GM21786 (cell line): ENCODE data around the gene PIAS3.

ENCODE experiments used
- ATAC-seq: cut with Tn5 transposase; IDR thresholded peaks from one replicate; pipeline ENCODE4 v1.9.1; 2021; ENCODE audit not compliant: unreplicated experiment

The PIAS3 gene

GRCh38 chr1:145858901-145859490 lies at the start of gene PIAS3:
TSS of gene PIAS3 (minus strand) at chr1:145859081. CDS start at chr1:145858990, 91 bp downstream.
- ATAC-seq = peak; percentile 80

GRCh38 chr1:145908653-145909052 lies 49.8 kb upstream of the PIAS3 start:
- ATAC-seq = no peak

- ATAC-seq = no peak
Measured at GRCh38 chr1:145906954-145907753, 48.3 kb upstream of the PIAS3 start.

DNA sequence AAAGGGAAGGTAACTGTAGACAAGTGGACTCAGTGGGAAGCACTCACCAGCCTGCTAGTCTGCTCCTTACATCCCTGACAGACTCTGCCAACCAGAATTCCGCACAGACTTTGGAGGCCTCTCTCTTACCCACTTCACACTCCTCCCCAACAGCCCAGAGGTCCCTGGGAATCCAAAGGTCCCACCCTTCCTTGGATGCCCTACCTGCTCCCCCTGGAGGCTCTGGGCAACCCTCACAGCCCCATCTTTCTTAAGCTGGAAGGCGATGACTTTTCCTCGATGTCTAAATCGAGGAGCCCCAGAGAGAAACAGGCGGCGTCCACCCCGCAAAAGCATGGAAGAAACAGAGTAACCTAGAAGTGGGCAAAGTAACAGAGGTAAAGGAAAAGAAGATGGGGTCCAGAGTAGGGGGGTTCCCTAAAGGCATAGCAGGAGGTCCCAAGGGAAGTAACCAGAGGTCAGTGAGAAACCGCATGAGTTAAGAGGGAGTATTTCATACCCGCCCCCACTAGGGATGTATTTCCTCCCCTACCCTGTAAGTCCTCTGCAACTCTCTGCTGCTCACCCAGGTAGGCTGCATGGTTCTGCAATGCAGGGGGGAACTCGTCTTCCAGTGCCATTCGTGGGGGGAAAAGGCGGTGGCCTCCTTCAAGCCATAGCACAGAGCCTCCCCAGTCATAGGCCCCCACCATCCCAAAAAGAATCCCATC lies 42.6 kb upstream of the PIAS3 start:
- no peak for ATAC-seq

- ATAC-seq = no peak
Measured at GRCh38 chr1:145898756-145899155, 39.9 kb upstream of the PIAS3 start.

DNA sequence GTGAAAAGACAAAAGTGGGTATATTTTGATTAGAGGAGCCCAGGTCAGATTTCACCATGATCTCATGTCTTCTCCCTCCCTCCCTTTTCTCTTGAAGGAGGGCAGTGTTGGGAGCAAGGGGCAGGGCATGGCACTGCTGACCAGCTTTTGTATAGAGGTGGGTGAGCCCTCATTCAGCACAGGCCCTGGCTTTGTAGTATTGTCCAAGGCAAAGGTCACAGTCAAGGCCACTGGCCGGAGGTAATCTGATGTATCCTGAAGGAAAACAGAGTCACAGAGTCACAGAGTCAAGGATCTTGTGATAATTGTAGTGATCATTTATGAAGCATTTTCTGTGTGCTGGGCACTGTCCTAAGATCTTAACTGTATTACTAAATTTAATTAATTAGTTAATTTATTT lies 39.1 kb upstream of the PIAS3 start:
- ATAC-seq = no peak

DNA sequence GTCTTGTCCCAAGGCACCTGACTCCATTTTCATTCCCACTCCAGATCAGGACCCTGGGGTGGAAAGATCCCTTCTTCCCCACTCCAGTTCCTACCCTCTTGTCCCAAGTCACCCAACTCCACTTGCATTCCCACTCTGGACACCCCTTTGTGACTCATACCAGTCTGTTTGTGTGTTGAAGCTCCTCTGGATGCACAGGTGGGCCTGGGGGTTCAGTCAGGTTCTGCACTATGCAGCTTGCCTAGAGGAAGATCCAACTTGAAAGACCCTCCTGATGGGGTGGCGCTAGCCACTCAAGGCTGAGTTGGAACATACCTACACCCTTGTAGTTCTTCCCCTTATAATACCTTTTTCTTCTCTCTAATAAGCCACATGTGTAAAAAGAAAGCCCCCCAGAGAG lies 36.6 kb upstream of the PIAS3 start:
- ATAC-seq = no peak

DNA sequence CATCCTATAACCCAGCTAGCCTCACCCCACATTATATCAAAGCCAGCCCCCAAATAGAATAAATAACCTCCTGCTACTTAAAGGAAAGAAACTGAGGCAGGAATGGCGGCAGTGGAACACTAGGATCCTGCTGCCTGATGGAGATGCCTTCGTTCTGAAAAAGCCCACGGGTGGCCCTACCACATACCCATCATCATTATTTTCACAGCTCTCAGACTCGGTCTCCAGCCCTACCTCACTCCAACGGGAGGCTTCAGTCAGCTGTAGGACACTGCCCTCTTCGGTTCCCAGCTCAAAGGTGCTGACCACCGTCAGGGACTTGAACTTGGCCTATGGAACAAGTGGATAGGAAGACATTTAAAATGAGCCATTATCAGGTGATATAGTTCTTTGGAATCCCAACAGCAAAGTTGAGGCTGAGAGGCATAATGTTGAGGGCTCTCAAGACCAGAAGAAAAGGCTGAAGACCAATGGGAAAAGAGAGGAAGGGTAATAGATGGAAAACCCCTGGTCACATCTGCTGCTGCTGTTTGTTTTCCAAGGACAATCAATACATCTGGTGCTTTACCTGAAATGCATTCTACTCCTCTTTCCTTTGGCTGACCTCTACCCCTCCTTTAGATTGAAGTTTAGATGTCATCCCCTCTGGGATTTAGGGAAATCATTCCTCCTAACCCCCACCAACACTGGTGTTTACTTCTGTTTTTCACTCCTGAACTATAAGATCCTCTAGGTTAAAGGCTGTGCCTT lies 34.6 kb upstream of the PIAS3 start:
- no peak for ATAC-seq

- no peak for ATAC-seq
Measured at GRCh38 chr1:145892486-145893087, 33.7 kb upstream of the PIAS3 start.

GRCh38 chr1:145891587-145892485 lies 33.0 kb upstream of the PIAS3 start:
- ATAC-seq = no peak

DNA sequence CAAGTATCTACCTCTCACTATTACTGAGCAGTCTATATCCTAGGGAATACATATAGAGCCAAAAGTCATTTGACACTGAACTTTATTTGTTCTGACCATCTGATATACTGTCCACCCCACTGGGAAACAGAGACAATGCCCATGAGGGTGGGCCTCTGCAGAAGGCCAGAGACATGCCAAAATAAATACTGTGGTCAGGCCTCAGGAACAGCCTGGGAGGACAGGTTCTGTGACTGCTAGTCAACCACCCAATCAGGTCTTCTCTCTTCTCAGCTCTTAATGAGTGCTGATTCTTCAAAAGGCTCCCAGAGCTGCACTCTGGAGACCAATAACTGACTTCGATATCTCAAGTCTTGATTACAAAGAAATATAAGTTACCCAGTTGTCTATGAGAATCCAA lies 32.3 kb upstream of the PIAS3 start:
- ATAC-seq = no peak

DNA sequence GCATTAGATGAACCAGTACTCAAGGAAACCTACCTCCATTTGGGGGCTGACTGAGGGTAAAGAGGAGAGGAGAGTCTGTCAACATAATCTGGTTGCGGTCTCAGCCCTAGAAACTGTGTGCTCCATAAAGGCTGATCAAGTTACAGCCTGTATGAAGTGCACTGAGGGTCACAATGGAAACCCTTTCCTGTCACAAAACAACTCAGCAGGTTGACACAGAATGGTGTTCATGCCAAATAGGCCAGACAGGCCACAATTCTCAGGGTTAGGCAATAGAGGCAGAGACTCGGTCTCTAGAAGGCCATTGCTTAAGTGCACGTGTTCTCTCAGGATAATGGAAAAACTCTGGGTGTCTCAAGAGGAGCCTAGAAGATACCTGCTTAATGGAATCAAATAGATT lies 30.8 kb upstream of the PIAS3 start:
- no peak for ATAC-seq

DNA sequence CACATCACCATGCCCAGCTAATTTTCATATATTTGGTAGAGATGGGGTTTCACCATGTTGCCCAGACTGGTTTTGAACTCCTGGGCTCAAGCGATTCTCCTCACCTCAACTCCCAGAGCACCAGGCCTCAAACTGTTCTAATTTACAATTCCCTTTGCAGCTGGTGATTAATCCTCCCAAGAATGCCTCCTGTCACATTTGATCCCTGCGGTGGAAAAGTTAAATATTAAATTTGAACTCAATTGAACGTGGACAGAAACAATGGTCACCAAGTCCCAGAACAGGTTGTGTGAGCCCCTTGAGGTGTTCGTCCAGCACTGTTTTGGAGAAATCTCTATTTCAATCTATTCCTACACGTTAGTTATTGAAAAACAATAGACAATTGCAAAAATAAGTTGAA lies 28.8 kb upstream of the PIAS3 start:
- ATAC-seq = no peak

DNA sequence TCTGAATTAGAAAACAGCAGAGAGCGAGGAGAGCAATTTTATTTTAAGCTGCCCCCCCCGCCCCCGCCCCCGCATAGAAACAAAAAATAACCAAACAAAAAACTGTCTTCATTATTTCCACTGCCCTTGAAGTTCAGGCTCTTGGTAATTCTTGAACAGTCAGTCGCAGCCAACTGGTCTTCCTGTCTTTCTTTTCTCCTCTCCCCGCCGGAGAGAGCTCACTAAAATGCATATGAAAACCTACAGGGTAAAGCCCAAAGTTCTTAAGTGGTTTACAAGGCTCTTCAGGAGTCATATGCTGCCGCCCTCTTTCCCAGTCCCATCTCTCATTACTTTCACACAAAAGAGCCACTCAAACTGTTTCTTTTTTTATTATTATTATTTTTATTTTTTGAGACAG lies 27.9 kb upstream of the PIAS3 start:
- ATAC-seq = no peak

- ATAC-seq = no peak
Measured at GRCh38 chr1:145886390-145886789, 27.5 kb upstream of the PIAS3 start.

DNA sequence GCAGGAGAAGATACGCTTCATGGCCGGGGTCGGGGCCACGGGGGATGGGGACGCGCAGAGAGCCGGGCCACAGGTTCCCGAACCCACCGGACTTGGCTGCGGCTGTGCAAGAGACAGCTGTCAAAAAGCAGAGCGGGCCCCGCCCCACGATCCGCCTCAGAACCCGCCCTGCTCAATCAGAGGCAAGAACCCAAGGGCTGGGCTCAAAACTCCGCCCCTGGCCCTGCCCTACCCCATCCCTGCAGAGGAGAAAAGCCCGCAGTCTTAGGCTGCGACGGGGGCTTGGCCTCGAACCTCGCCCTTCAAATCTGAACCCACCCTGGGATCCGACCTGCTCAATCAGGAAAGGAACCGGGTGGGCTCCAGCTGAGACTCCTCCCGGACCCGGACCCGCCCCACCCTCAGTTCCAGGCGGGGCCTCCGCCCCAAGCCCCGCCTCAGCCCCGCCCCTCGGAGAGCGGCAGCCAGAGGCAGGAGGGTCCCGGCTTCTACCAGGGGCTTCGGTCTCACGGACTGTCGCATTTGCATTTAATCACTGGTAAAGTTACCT lies 26.9 kb upstream of the PIAS3 start, which contains the start of gene ANKRD35:
ANKRD35 (minus strand) TSS at position 129 of the 550 bp plus-strand sequence; CDS start at position 21, 108 bp downstream.
- peak; percentile 97 for ATAC-seq

DNA sequence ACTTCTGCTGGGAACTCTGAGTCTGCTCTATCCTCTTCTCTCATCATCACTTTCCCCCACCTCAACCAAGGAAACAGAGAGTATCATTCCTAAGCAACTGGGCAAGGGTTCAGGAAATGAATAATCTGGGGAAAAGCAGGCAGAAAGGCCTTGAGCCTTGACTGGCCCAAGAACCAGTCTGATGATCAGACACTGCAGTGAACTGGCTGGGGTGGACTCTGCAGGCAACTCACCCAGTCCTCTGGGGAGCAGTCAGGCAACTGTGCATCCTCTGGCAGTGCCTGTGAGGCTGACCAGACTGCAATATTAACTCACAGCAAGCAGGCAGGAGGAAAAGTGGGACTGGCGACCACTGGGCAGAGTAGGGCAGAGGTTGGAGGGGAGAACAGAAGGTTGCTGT lies 25.8 kb upstream of the PIAS3 start:
- no peak for ATAC-seq

DNA sequence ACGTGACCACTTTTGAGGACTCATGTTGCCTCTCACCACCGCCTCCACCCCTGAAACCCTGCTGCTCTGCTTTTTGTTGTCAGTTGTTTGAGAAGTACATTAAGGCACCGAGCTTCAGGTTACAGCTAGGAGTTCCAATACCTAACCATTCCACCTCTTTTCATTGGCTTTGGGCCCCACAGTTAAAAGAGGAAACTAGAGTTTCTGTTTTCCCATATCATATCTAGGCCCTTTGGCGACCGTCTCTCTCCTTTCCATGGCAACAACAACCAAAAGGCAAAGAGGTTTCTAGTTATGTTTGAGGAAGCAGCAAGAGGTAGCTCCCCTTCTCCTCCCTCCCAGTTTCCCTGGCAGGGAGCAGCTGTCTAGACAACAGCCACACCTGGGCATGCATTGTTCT lies 20.9 kb upstream of the PIAS3 start:
- no peak for ATAC-seq

DNA sequence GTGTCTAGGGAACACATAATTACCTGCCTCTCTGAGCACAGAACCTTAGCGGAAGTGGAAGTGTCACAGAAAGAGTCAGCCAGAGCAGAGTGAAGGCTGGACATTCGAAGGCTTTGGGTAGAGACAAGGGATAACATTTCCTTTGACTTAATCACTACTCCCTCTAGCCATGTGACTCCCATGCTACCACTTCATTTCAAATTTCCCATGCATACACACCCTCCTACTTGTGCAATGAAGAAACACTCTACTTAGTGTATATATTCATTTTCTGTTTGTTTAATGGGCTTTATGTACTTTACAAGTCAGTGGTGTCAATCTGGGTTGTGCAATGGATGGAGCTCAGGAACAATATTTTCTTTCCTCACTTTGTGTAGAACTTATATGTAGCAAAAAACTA lies 19.8 kb upstream of the PIAS3 start:
- ATAC-seq = no peak
